HG03565 (cell line): ENCODE data around the gene TTPAL.

Experiments
- ATAC-seq: cut with Tn5 transposase; IDR thresholded peaks from one replicate; pipeline ENCODE4 v1.9.1; 2021; ENCODE audit warnings: mild to moderate bottlenecking, moderate library complexity; ENCODE audit not compliant: unreplicated experiment

Gene TTPAL, protein sequence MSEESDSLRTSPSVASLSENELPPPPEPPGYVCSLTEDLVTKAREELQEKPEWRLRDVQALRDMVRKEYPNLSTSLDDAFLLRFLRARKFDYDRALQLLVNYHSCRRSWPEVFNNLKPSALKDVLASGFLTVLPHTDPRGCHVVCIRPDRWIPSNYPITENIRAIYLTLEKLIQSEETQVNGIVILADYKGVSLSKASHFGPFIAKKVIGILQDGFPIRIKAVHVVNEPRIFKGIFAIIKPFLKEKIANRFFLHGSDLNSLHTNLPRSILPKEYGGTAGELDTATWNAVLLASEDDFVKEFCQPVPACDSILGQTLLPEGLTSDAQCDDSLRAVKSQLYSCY

DNA sequence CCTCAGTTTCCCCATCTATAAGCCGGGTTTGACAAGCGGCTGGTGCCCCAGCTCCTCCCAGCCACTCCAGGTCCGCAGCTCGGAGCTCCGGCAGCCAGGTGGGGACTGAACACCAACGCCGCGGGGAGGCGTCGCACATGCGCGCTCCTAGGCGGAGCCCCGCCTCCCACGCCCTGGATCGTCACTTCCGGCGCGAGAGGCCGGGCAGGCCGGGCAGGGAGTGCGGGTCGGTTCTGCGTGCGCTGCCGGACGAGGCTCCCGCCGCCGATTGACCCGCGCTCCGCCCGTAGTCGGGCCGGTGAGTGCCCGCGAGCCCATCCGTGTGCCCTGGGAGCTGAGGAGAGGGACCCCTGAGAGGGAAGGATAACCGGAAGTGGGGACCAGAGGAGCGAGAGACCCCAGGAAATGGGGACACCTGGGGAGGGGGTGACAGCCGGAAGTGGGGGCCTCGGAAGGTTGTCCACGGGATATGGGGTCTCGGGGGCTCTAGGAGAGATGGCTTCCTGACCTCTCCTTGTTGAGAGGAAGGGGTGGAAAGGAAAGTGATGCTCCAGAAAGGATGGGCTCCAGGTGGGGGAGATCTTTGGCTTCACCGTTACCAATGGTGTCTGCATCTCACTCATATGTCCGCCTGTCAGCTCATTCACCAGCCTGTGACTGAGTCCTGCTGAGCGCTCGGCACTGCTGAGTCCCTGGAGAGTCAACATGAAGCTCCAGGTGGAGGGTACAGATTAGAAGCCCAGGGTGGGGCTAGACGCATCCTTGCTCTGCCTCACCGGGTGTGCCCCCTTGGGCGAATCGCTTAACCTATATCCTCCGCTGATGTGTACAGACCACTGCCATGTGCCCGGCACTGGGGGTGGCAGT is at the start of gene TTPAL:
TTPAL (plus strand) TSS at position 181 of the 867 bp plus-strand sequence. CDS start 4,126 bp downstream, outside the sequence.
- peak; percentile 91 for ATAC-seq

DNA sequence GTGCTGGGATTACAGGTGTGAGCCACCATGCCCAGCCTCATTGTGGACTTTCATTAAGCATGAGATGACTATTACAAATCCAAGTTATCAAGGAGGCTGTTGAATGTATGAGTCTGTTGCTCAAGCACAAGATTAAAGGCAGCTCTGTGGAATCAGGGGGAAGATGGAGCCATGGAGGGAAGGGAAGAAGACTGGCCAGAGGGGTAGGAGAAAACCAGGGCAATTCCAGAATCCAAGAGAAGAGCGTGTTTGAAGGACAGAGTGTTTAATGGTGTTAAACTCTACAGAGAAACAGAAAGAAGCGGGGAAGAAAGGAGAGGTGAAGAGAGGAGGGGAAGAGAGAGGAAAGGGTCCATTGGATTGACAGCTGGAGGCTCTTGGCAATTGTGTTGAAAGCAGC is 49.8 kb upstream of the TTPAL start:
- ATAC-seq, result no peak

DNA sequence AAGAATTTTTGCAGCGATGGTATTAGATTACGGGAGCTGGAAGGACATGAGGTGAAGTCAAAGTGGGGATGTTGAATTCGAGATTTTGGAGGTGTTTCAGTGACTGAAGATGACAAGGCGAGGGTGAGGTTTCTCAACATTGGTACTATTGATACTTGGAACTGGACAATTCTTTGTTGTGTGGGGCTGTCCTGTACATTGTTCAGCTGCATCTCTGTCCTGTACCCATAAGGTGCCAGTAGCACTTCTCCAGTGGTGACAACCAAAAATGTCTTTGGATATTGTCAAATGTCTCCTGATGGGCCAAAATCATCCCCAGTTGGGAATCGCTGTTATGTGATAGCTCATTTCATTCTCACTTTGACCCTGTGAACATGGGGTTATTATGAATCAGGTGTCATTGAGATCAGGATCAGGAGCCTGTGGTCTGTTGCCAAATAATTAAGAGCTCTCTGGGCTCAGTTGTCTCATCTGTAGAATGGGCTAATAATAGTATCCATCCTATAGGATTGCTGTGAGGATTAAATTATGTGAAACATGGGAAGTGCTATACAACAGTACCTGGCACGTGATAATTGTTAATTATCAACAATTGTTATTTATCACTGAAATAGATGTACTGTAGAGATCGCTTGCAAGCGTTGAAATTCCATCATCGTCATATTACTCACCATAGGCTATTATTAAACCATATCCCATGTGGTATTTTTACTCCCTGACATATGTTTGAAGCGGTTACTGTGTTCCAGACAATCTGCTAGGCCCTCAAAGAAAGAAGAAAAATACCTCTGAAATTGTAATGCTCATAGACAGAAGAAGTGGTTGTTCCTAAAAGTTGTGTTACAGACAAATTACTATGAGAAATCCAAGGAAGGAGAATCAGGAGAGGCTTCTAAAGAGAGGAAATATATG is 48.5 kb upstream of the TTPAL start:
- ATAC-seq, result no peak

- ATAC-seq, result no peak
Measured at GRCh38 chr20:44427804-44428173, 47.9 kb upstream of the TTPAL start.

GRCh38 chr20:44428174-44429016 is 47.3 kb upstream of the TTPAL start:
- no peak for ATAC-seq

DNA sequence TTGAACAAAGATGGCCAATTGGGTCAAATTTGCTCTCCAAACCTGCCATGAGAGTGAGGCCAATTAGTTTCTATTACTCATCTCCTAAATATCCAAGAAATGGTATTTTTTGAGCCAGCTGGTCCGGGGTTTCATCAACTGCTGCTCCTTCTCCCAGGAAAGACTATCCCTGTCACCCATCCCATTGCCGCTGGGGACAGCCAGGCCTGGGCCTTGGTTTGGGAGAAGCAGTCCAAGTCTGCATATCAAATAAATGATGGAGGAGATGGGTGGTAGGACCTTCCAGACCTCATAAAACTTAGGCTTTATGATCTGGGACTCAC is 46.7 kb upstream of the TTPAL start:
- no peak for ATAC-seq

- ATAC-seq, result no peak
Measured at GRCh38 chr20:44429419-44430269, 46.0 kb upstream of the TTPAL start.

- no peak for ATAC-seq
Measured at GRCh38 chr20:44430270-44431065, 45.2 kb upstream of the TTPAL start.

GRCh38 chr20:44431118-44431501 is 44.6 kb upstream of the TTPAL start:
- ATAC-seq, result no peak

- no peak for ATAC-seq
Measured at GRCh38 chr20:44431502-44432234, 44.0 kb upstream of the TTPAL start.

DNA sequence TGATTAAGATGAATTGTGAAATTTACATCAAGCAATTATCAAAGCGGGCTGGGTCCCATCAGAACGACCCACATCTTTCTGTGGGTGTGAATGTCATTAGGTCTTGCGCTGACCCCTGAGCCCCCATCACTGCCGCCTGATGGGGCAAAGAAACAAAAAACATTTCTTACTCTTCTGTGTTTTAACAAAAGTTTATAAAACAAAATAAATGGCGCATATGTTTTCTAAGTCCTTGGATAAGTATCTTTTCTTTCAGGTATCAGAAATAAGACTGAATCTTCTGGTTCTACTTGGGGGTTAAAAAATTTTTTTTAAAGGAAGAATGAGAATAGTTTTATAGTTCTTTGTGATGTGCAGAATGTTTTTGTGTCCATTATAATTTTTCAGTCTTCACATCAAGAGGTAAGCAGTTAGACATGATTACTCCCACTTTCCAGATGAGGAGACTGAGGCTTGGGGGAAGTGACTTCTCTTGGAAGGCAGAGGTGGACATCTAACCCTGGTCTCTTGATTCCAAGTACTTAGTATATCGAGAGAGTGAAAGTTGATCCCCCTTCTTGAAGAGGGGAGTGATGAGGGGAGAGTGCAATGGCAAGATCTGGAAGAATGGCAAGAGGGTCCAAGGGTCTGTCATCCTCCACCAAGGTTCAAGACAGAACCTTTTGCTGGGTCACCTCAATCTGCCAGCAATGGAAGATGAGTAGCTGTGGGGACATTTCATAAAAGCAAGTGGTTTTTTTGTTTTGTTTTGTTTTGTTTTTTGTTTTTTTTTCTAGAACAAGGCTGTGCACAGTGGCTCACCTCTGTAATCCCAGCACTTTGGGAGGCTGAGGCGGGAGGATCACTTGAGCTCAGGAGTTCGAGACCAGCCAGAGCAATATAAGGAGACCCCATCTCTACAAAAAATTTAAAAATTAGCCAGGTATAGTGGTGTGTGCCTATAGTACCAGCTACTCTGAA is 42.8 kb upstream of the TTPAL start:
- ATAC-seq, result no peak

DNA sequence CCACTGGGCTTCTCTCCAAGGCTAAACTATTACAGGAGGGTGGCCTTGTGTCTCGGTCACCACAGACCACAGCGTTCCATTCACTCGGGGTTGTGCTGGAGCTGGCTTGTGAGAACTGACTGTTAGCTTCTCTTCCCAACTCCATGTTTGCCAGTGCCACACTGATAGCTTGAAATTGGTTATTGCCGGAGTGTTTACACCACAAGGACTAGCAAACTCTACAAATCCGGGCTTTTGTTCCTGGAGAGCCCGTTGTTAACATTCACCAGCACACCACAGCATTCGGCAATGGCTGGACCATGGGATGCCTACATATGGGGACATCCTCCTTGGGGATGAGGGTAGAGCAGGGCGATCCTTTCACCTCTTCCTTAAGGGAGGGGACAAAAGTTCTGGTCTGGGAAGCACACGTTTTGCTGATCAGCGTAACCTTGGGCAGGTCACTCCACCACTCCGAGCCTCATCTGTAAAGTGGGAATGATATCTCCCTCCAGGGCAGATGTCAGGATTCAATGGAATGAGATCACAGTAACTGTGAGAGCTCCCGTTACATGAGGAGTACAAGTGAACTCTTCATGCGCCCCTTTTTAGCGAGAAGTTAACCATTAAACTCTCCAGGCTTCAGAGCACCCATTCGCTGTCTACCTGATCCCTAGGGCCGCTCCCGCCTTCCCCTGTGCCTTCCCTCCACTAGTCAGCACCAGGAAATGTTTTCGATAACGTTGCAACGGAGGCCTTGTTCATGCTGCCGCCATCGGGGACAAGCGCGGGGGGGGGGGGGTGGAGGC is 41.7 kb upstream of the TTPAL start:
- ATAC-seq, result no peak

DNA sequence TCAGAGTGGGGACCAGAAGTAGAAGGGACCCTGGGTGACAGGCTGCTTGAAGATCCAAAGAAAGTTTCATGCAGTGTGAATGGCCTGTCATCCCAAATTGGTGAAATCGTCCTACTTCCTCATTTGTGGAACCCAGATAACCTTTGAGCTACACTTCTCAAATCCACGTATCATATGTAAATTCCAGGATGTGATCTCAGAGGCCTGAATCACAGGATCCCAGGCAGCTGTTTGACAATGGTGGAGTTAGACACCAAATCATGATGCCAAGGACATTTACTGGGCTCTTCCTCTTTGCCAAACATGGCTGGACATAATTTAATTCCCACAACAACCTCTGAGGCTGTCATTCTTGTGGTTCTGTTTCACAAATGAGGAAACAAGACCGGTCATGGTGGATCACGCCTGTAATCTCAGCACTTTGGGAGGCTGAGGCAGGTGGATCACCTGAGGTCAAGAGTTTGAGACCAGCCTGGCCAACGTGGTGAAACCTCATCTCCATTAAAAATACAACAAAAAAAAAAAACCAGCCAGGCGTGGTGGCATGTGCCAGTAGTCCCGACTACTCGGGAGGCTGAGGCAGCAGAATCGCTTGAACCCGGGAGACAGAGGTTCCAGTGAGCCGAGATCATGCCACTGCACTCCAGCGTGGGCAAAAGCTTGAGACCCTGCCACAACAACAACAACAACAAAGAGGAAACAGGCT is 39.9 kb upstream of the TTPAL start:
- no peak for ATAC-seq

DNA sequence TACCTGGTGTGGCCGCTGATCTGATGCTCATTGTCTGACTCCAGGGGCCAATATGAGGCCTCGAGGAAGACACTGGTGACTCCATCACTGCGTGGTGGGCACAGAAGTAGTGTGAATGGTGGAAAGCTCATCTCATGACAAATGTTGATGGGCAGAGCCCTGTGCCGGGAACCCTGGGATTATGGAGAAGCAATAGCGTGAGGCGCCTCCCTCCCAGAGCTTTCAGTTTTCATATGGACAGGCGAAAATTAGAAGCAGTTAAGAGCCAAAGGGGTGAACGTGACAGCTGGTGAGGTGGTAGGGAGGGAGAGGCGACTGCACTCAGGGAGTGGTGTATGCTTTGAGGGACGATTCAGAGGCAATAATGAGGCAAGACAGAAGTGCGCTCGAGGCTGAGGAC is 39.3 kb upstream of the TTPAL start:
- no peak for ATAC-seq

DNA sequence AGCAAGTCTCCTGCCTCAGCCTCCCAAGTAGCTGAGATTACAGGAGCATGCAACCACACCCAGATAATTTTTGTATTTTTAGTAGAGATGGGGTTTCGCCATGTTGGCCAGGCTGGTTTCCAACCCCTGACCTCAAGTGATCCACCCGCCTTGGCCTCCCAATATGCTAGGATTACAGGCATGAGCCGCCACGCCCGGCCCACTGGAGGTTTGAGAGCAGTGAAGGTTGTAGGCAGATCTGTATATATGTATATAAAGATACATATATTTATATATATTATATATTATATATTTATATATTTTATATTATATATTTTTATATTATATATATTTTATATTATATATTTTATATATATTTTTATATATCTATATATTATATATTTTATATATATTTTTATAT is 38.2 kb upstream of the TTPAL start:
- ATAC-seq, result no peak
